SK-N-SH treated with all-trans-retinoic acid at 6 μM for 48 hours (cell line): ENCODE results near the gene LHFPL6.

Experiments
- ATAC-seq: fragments of 200-7000 bp; cut with Tn5 transposase; 3 replicates; pipeline ENCODE4 v1.9.1; 2020; ENCODE audit warnings: mild to moderate bottlenecking, moderate library complexity
- ARNTL ChIP-seq: fragments of 450-650 bp; formaldehyde crosslinking; IDR thresholded peaks from 2 replicates; pipeline ENCODE4 v1.5.0; 2020; ENCODE audit warnings: low read depth, mild to moderate bottlenecking, moderate library complexity, borderline replicate concordance
- BACH2 ChIP-seq: fragments of 250-450 bp; sonication (Bioruptor Pico); IDR thresholded peaks from 2 replicates; pipeline ENCODE4 v1.9.0; 2021; ENCODE audit warnings: mild to moderate bottlenecking, borderline replicate concordance
- CSDC2 ChIP-seq: fragments of 250-450 bp; sonication (Bioruptor Pico); IDR thresholded peaks from 2 replicates; pipeline ENCODE4 v1.5.0; 2020; ENCODE audit warnings: mild to moderate bottlenecking, moderate library complexity
- ESRRG ChIP-seq: fragments of 250-450 bp; sonication (Bioruptor Pico); IDR thresholded peaks from 2 replicates; pipeline ENCODE4 v1.6.1; 2021; ENCODE audit warnings: mild to moderate bottlenecking
- GLIS3 ChIP-seq: fragments of 250-450 bp; sonication (Bioruptor Pico); IDR thresholded peaks from 2 replicates; pipeline ENCODE4 v1.5.0; 2020; ENCODE audit warnings: mild to moderate bottlenecking, moderate library complexity
- ISL1 ChIP-seq: fragments of 250-450 bp; sonication (Bioruptor Pico); IDR thresholded peaks from 2 replicates; pipeline ENCODE4 v2.1.2; 2022; ENCODE audit warnings: mild to moderate bottlenecking, moderate library complexity
- OSR1 ChIP-seq: fragments of 250-450 bp; sonication (Bioruptor Pico); IDR thresholded peaks from 2 replicates; pipeline ENCODE4 v1.8.0; 2022; ENCODE audit warnings: moderate library complexity, mild to moderate bottlenecking, inconsistent platforms
- PPARA ChIP-seq: fragments of 250-450 bp; sonication (Bioruptor Pico); IDR thresholded peaks from 2 replicates; pipeline ENCODE4 v1.5.0; 2020; ENCODE audit warnings: mild to moderate bottlenecking, borderline replicate concordance
- RARB ChIP-seq: fragments of 250-450 bp; sonication (Bioruptor Pico); IDR thresholded peaks from 2 replicates; pipeline ENCODE4 v1.8.0; 2021; ENCODE audit warnings: mild to moderate bottlenecking, moderate library complexity
- SNAI2 ChIP-seq: fragments of 250-450 bp; sonication (Bioruptor Pico); IDR thresholded peaks from 2 replicates; pipeline ENCODE4 v1.5.0; 2020; ENCODE audit warnings: mild to moderate bottlenecking, moderate library complexity
- TCF4 ChIP-seq: fragments of 250-450 bp; sonication (Bioruptor Pico); IDR thresholded peaks from 2 replicates; pipeline ENCODE4 v1.8.0; 2021; ENCODE audit warnings: mild to moderate bottlenecking, moderate library complexity, borderline replicate concordance
- TOX ChIP-seq: fragments of 250-450 bp; sonication (Bioruptor Pico); IDR thresholded peaks from 2 replicates; pipeline ENCODE4 v1.8.0; 2021; ENCODE audit warnings: mild to moderate bottlenecking, moderate library complexity, borderline replicate concordance
- ZC3H10 ChIP-seq: fragments of 250-450 bp; sonication (Bioruptor Pico); IDR thresholded peaks from 2 replicates; pipeline ENCODE4 v1.5.1; 2021; ENCODE audit warnings: mild to moderate bottlenecking, moderate library complexity
- ZFP3 ChIP-seq: fragments of 250-450 bp; sonication (Bioruptor Pico); IDR thresholded peaks from 2 replicates; pipeline ENCODE4 v1.5.0; 2020; ENCODE audit warnings: mild to moderate bottlenecking, moderate library complexity
- ZFP30 ChIP-seq: fragments of 450-650 bp; formaldehyde crosslinking; IDR thresholded peaks from 2 replicates; pipeline ENCODE4 v1.5.0; 2022; ENCODE audit warnings: mild to moderate bottlenecking, moderate library complexity
- ZNF565 ChIP-seq: fragments of 450-650 bp; formaldehyde crosslinking; conservative IDR thresholded peaks from 2 replicates; pipeline ENCODE4 v1.5.0; 2020; ENCODE audit warnings: low read depth, mild to moderate bottlenecking, moderate library complexity
- ZNF70 ChIP-seq: fragments of 450-650 bp; formaldehyde crosslinking; IDR thresholded peaks from 2 replicates; pipeline ENCODE4 v1.5.0; 2020; ENCODE audit warnings: mild to moderate bottlenecking, moderate library complexity
- ZNF8 ChIP-seq: fragments of 450-650 bp; formaldehyde crosslinking; IDR thresholded peaks from 2 replicates; pipeline ENCODE4 v1.5.0; 2020; ENCODE audit warnings: mild to moderate bottlenecking, moderate library complexity
- TF ChIP-seq, protein P1 (sequence below): fragments of 250-450 bp; sonication (Bioruptor Pico); IDR thresholded peaks from 2 replicates; pipeline ENCODE4 v1.5.1; 2021; ENCODE audit warnings: mild to moderate bottlenecking, moderate library complexity
- TF ChIP-seq, protein P2 (sequence below): fragments of 250-450 bp; sonication (Bioruptor Pico); IDR thresholded peaks from 2 replicates; pipeline ENCODE4 v1.8.0; 2020; ENCODE audit warnings: mild to moderate bottlenecking, moderate library complexity, borderline replicate concordance
- TF ChIP-seq, protein P3 (sequence below): fragments of 250-450 bp; sonication (Bioruptor Pico); IDR thresholded peaks from 2 replicates; pipeline ENCODE4 v1.5.1; 2020; ENCODE audit warnings: low read depth, mild to moderate bottlenecking, moderate library complexity
- TF ChIP-seq, protein P4 (sequence below): fragments of 250-450 bp; sonication (Bioruptor Pico); IDR thresholded peaks from 2 replicates; pipeline ENCODE4 v1.5.0; 2020; ENCODE audit warnings: mild to moderate bottlenecking, moderate library complexity

Gene LHFPL6

DNA sequence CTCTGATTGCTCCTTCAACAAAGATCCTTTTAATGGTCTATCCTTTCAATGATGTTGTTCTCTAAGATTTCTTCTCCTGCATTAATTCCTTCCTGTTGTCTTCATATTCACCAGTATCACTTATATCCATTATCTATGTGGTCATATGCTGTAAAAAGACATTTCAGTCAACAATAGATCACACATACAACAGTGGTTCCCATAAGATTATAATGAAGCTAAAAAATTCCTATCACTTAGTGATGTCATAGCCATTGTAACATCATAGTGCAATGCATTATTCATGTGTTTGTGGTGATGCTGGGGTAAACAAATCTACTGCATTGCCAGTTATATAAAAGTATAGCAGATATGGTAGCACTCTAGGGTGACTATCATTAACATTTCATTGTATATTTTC is 266.1 kb downstream of the LHFPL6 start (continued):
- TF ChIP-seq SNAI2 (CRISPR knock-in tag) (no peak), ARNTL (CRISPR knock-in tag) (no peak), ESRRG (CRISPR knock-in tag) (no peak), TOX (CRISPR knock-in tag) (no peak)
- TF ChIP-seq, protein P1, sequence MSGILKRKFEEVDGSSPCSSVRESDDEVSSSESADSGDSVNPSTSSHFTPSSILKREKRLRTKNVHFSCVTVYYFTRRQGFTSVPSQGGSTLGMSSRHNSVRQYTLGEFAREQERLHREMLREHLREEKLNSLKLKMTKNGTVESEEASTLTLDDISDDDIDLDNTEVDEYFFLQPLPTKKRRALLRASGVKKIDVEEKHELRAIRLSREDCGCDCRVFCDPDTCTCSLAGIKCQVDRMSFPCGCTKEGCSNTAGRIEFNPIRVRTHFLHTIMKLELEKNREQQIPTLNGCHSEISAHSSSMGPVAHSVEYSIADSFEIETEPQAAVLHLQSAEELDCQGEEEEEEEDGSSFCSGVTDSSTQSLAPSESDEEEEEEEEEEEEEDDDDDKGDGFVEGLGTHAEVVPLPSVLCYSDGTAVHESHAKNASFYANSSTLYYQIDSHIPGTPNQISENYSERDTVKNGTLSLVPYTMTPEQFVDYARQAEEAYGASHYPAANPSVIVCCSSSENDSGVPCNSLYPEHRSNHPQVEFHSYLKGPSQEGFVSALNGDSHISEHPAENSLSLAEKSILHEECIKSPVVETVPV (CRISPR knock-in tag): no peak

DNA sequence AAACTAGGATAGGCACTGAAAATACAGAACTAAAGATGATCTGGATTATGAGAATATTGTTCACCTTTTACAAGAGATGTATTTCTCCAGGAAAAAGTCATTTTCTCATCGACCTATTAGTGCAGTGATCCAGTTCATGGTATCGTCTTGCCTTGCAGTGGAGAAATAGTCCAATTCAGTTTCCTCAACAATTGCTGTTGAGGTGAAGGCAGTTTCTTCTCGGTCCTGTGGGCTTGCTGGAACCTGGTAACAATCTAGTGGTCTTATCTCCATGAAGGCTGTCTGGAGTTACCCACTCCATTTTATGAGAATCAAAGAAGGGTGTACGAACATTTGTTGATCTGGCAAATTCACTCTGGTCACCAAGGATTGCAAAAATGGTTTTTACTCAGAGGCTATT is 266.8 kb downstream of the LHFPL6 start:
- no peak for ATAC-seq

DNA sequence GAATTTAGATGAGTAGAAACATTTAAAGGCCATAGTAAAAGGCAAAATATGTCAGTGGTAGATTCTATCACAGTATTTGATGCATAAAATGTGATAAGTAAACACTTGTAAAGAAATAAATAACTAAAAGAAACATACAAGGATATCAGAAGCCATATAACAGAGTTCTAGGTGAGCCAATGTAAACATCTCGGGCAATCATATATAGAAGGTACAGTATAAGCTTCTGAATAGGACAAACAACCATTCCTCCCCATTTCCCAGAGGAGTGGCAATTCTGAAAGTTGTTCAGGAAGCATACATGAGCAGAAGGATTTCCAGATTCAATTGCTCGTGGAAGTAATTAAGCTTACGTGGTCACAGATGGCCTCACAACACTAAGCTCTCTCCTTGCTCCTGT is 267.3 kb downstream of the LHFPL6 start:
- no peak for ATAC-seq
- TF ChIP-seq ARNTL (CRISPR knock-in tag): no peak
- TF ChIP-seq BACH2 (CRISPR knock-in tag): no peak
- TF ChIP-seq ZFP30 (CRISPR knock-in tag): no peak
- TF ChIP-seq, protein P2, sequence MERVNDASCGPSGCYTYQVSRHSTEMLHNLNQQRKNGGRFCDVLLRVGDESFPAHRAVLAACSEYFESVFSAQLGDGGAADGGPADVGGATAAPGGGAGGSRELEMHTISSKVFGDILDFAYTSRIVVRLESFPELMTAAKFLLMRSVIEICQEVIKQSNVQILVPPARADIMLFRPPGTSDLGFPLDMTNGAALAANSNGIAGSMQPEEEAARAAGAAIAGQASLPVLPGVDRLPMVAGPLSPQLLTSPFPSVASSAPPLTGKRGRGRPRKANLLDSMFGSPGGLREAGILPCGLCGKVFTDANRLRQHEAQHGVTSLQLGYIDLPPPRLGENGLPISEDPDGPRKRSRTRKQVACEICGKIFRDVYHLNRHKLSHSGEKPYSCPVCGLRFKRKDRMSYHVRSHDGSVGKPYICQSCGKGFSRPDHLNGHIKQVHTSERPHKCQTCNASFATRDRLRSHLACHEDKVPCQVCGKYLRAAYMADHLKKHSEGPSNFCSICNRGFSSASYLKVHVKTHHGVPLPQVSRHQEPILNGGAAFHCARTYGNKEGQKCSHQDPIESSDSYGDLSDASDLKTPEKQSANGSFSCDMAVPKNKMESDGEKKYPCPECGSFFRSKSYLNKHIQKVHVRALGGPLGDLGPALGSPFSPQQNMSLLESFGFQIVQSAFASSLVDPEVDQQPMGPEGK: no peak
- TF ChIP-seq RARB (CRISPR knock-in tag): no peak
- TF ChIP-seq, protein P1 (CRISPR knock-in tag): no peak
- TF ChIP-seq ISL1 (CRISPR knock-in tag): no peak
- TF ChIP-seq ZNF565 (CRISPR knock-in tag): no peak
- TF ChIP-seq, protein P3, sequence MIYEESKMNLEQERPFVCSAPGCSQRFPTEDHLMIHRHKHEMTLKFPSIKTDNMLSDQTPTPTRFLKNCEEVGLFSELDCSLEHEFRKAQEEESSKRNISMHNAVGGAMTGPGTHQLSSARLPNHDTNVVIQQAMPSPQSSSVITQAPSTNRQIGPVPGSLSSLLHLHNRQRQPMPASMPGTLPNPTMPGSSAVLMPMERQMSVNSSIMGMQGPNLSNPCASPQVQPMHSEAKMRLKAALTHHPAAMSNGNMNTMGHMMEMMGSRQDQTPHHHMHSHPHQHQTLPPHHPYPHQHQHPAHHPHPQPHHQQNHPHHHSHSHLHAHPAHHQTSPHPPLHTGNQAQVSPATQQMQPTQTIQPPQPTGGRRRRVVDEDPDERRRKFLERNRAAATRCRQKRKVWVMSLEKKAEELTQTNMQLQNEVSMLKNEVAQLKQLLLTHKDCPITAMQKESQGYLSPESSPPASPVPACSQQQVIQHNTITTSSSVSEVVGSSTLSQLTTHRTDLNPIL (CRISPR knock-in tag): no peak
- no peak for TF ChIP-seq ZNF8 (CRISPR knock-in tag)
- no peak for TF ChIP-seq CSDC2 (CRISPR knock-in tag)
- TF ChIP-seq ZC3H10 (CRISPR knock-in tag): no peak
- no peak for TF ChIP-seq ZFP3 (CRISPR knock-in tag)
- no peak for TF ChIP-seq SNAI2 (CRISPR knock-in tag)
- TF ChIP-seq PPARA (CRISPR knock-in tag): no peak
- TF ChIP-seq ESRRG (CRISPR knock-in tag): no peak
- no peak for TF ChIP-seq TOX (CRISPR knock-in tag)

More for the DNA sequence above, 266.8 kb downstream of the LHFPL6 start:
- TF ChIP-seq BACH2 (CRISPR knock-in tag): no peak
- no peak for TF ChIP-seq GLIS3 (CRISPR knock-in tag)
- TF ChIP-seq, protein P4, sequence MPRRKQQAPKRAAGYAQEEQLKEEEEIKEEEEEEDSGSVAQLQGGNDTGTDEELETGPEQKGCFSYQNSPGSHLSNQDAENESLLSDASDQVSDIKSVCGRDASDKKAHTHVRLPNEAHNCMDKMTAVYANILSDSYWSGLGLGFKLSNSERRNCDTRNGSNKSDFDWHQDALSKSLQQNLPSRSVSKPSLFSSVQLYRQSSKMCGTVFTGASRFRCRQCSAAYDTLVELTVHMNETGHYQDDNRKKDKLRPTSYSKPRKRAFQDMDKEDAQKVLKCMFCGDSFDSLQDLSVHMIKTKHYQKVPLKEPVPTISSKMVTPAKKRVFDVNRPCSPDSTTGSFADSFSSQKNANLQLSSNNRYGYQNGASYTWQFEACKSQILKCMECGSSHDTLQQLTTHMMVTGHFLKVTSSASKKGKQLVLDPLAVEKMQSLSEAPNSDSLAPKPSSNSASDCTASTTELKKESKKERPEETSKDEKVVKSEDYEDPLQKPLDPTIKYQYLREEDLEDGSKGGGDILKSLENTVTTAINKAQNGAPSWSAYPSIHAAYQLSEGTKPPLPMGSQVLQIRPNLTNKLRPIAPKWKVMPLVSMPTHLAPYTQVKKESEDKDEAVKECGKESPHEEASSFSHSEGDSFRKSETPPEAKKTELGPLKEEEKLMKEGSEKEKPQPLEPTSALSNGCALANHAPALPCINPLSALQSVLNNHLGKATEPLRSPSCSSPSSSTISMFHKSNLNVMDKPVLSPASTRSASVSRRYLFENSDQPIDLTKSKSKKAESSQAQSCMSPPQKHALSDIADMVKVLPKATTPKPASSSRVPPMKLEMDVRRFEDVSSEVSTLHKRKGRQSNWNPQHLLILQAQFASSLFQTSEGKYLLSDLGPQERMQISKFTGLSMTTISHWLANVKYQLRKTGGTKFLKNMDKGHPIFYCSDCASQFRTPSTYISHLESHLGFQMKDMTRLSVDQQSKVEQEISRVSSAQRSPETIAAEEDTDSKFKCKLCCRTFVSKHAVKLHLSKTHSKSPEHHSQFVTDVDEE (CRISPR knock-in tag): no peak
- TF ChIP-seq, protein P3 (CRISPR knock-in tag): no peak
- no peak for TF ChIP-seq ZC3H10 (CRISPR knock-in tag)
- no peak for TF ChIP-seq ZNF70 (CRISPR knock-in tag)
- TF ChIP-seq ESRRG (CRISPR knock-in tag): no peak
- no peak for TF ChIP-seq ZNF8 (CRISPR knock-in tag)
- TF ChIP-seq CSDC2 (CRISPR knock-in tag): no peak
- TF ChIP-seq RARB (CRISPR knock-in tag): no peak
- TF ChIP-seq TCF4 (CRISPR knock-in tag): no peak
- no peak for TF ChIP-seq ISL1 (CRISPR knock-in tag)
- TF ChIP-seq TOX (CRISPR knock-in tag): no peak
- TF ChIP-seq OSR1 (CRISPR knock-in tag): no peak
- no peak for TF ChIP-seq ZFP3 (CRISPR knock-in tag)
- TF ChIP-seq, protein P2: no peak
- TF ChIP-seq SNAI2 (CRISPR knock-in tag): no peak
